Femur (tissue), 1 donor: ENCODE results near the gene GOLGA3.
"Not testable (repeated sequence)": the region's sequence is repeated elsewhere in the genome, so short reads cannot be mapped to it uniquely, and the experiment has no call there.

Experiments used
- DNase-seq: peaks from one replicate; pipeline ENCODE4 v3.0.0-alpha.2; 2017

The GOLGA3 gene

DNA sequence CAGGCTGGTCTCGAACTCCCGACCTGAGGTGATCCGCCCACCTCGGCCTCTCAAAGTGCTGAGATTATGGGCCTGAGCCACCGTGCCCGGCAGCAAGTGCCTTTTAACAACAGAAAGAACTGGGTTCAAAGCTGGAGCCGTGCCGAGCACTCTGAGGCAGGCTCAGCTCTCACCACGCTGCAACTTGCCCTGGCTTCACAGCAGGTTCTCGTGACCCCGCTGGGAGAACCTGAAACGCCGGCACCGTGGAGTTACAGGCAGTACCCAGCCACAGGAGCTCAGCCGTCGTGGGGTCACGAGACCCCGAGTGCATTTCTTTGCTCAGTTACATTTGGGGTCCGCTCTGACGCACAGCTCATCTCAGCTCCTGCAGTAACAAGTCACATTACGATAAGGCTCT, 14.4 kb downstream of the GOLGA3 start:
- no peak for DNase-seq

DNA sequence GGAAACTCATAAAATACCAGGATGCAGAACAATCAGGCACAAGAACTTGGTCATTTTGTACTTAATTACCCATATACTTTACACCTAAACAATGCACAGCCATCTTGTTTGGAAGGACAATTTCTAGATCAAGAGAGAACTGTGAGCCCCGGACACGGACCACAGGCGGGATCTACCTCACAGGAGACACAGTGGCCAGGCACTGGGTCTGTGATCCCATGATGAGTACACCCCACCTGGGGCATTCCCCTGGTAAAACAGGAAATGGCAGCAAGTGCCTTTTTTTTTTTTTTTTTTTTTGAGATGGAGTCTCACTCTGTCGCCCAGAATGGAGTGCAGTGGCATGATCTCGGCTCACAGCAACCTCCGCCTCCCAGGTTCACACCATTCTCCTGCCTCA, 15.2 kb downstream of the GOLGA3 start:
- DNase-seq: no peak

DNA sequence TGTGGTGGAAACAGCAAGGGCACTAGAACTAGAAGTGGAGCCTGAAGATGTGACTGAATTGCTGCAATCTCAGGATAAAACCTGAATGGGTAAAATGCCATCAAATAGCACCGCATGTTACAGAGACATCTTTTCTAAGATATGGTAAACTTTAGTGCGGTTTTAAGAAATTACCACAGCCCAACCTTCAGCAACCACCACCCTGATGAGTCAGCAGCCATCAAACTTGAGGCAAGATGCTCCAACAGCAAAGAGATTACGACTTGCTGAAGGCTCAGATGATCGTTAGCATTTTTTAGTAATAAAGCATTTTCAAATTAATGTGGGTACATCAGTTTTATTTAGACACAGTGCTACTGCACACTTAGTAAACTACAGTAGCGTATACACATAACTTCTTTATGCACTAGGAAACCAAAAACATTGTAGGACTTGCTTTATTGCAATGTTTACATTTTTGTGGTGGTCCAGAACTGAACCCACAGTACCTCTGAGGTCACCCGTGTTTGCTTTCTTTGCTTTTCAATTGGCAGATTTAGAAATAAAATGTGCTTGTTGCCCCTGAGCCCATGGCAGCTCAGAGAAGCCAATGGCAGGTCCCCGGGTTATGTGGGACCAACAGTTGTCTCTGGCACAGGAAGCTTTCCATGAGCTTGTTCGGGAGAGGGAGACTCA, 15.9 kb downstream of the GOLGA3 start:
- no peak for DNase-seq

DNA sequence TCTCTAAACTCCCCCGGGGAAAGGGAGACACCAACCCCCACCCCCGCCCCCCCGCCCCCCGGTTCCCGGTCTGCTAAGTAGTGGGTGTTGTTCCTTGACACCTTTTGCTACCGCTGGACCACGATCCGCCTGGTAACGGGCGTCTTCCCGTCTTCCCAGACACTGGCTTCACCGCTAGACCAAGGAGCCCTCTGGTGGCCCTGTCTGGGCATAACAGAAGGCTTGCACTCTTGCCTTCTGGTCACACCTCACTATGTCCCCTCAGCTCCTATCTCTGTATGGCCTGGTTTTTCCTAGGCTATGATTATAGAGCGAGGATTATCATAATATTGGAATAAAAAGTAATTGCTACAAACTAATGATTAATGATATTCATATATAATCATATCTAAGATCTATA, 19.3 kb downstream of the GOLGA3 start:
- not testable (repeated sequence) for DNase-seq

DNA sequence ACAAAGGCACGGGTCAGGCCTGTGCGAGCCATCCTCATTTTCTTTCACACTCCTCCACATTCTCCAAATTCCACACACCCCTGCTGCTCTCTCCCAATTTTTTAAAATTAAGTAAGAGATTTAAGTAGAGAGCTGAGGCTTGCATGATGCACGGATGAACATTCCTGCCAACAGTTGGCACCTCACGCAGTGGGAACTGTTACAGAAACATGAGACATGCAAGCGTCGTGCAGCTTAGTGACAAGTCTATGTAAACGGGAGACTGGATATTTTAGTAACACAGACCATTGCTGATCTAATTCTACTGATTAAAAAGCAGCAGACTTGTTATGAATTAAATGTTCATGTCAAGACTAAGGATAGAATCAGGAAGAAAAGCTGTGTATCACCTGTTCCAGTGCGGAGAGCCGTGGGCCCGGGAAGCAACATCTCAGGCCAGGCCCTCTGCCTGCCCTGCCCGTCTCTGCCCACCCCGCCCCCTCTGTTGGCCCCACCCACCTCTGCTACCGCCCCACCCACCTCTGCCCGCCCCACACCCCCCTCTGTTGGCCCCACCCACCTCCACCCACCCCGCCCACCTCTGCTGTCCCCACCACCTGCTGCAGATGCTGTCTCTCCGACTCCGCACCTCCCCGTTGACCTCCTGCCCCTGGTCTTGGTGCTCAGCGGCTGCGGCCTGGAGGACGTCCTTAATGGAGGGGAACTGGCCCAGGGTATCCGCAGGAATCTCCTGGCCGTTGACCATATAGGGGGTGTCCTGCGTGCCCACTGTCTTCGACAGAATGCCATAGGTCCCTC, 21.2 kb downstream of the GOLGA3 start:
- no peak for DNase-seq

DNA sequence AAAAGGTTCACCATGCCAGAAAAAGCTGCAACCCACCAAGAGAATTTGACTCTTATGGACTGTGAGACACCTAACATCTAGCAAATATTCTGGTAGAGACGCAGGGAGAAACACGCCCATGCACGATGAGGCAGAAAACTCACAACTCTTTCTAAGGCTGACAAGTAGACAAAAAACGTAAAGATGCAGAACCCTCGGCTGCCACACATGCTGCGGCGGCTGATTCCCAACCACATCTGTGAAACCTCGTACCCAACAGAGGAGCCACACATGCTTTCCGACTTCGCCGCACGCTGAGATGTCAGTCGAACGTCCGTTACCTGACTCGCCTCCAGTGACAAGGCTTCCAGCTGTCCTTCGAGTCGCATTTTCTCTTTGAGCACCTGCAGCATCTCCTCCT, 21.8 kb downstream of the GOLGA3 start:
- DNase-seq: no peak

DNA sequence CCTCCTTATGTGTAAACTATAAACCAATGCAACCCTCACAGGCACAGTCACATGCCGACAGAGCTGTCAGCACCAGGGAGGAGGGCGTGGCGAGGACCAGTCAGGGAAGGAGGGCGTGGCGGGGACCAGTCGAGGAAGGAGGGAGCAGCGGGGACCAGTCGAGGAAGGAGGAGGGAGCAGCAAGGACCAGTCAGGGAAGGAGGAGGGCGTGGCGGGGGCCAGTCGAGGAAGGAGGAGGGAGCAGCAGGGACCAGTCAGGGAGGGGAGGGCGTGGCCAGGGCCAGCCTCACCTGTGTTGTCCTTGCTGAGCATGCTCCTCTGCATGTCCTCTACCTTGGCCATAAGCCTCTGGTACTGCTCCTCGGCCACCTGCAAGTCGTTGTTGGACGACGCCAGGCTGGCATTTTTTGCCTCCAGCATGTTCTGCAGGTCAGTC, 24.2 kb downstream of the GOLGA3 start:
- DNase-seq: no peak

DNA sequence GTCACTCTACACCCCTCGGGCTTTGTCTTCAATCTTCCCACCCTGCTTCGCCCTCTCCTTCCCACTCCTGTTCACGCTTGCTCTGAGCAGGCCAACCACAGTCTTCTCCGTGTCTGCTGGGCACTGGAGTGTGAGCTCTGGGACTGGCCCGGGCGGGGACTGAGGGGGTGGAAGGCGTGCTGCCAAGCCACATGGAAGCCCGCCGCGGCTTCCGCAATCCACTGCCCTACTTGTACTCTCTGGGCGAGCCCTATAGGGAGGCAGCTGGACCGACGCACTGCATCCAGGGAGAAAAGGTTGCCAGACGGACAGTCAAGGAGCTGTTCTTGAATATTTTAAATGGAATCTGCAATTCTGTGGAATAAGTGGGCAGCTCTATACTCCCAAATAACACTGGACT, 24.8 kb downstream of the GOLGA3 start:
- DNase-seq: peak; percentile 46

DNA sequence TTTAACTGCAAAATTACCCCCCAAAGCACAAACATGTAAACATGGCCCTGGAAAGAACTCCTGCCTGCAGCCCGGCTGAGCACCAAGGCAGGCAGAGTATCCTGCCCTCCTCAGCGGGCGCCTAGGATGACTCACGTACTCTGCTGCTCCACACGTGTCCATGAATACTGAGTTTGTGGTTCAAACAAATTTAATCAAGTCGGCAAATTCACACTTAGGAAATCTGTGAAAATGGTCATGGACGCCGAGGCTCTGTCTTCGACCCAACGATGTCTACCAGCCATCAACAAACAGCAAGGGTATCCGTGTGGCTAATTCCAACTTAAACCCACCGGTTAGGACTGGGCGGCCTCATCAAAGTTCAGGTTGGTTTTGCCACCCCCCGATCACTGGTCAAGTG, 25.5 kb downstream of the GOLGA3 start:
- no peak for DNase-seq

DNA sequence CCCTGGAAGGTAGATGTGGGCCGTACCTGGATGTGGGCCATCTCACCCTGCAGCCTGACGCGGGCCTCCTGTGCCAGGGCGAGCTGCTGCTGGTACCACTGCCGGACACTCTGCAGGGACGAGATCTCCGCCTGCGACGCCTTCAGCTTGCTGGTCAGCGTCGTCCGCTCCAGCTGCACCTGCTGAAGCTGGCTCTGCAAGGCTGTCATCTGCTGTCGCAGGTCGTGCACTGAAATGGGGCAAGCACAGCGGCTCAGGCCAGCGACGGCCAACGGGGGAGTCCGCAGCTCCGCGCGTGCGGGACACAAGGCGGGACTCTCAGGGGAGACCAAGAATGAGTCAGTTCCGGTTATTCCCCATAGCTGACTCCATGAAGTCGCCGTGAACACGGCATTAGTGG, 26.9 kb downstream of the GOLGA3 start:
- no peak for DNase-seq

DNA sequence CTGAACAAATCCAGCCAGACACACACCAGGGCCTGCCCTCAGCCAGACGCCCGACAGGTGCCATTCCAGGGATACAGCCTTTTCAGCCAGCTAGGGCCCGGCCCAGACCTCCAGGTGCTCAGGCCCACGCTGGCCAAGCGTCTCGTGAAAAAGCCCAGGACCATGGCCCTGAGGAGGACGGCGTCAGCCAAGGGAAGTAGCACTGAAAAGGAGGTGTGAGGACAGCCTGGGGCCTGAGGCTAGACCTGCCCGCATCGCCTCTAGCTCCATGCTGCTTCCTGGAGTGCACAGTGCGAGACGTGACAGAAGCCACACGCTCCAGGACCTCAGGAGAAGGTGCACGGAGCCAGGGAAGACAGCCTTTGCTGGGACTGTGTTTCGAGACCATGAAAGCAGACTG, 29.8 kb downstream of the GOLGA3 start:
- no peak for DNase-seq

DNA sequence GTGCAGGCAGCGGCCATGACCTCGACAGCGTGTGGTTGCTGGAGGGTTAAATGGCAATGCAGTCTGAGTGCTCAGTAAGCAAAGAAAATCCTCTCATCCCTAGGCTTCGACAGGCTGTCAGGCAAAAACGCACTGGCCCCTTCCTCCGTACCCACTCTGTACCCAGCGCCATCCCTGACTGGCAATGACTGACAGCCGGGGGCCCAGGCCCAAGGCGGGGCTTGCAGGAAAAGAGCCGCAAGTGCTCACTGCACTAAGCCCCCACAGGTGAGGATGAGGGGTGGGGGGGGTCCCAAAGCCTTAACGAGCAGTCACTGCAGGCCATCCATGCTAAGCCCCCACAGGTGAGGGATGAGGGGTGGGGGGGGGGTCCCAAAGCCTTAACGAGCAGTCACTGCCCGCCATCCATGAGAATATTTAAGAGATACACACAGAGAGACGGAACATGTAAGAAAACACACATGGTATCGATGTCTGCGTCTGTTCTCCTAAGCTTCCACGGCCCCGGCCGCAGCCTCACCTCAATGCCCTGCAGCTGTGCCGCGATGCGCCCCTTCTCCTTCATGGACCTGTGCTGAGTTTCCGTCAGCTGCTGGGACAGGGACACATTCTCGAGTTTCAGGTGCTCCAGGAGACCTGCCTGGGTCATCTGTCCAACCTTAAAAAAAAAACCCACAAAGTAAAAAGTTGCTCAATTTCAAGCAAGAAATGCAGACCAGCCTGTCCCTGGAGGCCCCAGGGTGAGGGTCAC, 30.7 kb downstream of the GOLGA3 start:
- DNase-seq: no peak

DNA sequence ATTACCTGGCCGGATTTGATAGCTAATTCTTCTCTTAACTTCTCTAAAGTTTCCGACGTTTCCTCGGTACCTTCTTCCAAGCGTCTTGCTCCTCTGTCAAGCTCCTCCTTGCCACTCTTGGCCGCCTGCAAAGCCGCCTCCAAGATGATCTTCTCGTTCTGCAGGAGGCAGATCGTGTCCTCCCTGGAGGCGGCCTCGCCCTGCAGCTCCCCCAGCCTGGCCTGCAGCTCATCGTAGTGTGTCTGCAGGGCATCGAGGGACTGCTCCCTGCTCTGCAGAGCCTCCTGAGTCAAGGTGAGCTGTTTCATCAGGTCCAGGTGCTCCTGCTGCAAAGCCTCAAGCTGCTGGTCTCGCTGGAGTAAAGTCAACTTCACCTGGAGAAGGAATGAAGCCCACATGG, 32.8 kb downstream of the GOLGA3 start:
- no peak for DNase-seq

DNA sequence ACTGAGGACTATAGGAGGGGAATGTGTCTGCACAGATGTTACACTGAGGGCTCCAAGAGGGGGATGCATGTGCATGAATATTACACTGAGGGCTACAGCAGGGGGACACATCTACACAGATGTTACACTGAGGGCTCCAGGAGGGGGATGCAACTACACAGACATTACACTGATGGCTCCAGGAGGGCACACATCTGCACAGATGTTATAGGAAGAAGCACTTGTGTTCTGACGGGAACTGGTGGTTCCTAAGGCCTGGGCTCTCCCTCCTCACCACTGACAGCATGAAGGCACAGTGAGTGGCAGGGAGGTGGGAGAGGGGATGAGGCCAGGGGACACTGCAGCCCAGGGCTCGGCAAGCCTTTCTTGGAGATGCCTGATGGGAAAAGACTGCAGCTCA, 36.7 kb downstream of the GOLGA3 start:
- DNase-seq: not testable (repeated sequence)

DNA sequence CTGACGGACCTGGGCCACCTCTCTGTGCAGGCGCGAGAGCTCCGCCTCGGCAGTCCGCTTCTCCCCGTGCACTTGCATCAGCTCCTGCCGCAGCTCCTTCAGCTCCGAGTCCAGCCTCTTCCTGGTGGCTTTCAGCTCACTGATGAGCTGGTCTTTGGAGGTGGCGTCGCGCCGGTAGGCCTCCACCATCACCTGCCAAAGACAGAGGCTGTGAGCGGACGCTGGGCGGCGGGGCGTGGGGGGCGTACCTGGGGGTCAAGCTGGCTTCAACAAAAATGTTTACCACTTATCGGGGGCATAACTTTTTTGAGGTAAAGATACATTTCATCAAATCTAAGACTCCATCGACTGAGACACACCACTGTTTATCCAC, 39.6 kb downstream of the GOLGA3 start:
- no peak for DNase-seq

DNA sequence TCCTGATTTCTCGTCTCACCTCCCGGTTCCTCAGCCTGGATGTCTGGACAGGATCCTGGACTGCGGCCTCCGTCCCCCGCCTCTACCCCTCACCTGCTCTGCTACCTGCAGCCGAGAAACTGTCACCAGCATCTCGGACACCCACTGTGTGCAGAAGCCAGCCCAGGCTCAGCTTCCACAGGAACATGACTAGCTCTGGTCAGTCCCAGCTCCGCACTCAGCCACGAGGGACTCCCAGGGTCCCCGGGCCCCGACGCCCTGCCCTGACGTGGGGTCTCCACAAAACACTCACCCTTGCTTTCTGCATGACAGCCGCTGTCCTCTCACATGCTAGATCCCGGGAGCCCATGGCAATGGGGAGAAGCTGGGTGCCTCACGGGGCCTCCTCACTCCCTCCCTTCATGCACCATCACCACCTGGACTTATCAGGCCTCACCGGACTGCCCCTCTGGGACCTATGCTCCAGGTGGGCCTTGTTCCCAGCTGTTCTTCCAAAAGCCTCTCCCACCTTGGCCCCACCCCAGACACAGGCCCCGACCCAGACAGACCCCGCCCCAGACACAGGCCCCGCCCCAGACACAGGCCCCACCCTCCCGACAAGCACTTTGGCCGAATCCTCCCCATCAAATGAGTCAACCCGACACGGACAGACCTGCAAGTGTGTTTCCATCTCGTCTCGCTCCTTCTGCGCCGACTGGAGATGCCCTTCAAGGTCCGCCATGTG, 40.1 kb downstream of the GOLGA3 start:
- DNase-seq: no peak

DNA sequence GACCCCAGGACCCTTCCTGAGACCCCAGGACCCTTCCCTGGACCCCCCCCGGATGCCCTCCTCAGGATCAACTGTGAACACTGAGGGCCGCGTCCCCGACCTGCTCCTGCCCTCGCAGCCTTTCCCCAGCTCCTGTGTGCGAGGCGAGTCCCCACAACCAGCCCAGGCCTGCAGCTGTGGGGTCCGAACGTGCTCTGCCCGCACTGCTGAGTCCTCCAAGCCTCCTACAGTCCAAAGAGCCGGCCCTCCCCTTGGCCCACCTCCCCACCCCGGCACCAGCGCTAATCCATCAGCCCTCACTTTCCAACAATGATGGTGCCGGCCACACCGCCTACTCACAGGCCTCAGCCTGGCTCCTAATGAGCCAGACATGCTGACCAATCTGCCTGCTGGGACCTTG, 40.8 kb downstream of the GOLGA3 start:
- DNase-seq: no peak

DNA sequence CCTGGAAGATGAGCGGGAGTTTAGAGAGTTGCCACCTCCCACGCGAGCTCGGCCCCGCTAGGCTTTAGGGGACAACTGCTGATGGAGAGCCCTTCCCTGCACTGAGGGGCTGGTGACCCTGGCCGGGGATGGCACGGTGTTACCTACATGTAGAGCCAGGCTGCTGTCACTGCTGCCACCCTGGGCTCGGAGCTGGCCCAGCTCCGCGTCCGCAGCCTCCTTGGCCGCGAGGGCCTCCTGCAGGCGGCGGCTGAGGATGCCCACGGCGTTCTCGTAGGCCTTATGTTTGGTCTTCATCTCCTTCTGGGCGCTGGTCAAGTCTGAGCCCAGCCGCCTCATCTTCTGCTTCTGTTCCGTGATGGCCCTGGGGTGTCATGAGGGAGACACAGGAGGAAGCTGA, 42.5 kb downstream of the GOLGA3 start:
- DNase-seq: no peak

DNA sequence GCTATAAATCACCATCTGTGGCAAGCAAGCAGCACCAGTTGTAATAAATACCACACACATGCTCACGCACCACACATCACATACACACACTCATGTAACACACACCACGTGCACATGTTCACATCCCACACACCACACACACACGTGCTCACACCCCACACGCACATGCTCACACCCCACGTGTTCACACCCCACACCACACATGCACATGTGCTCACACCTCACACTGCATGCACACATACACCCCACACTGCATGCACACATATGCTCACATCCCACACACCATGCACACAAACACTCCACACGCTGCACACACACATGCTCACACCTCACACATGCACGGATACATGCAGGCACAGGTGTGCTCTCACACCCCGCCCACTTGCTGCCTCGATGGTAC, 44.1 kb downstream of the GOLGA3 start:
- DNase-seq: no peak

DNA sequence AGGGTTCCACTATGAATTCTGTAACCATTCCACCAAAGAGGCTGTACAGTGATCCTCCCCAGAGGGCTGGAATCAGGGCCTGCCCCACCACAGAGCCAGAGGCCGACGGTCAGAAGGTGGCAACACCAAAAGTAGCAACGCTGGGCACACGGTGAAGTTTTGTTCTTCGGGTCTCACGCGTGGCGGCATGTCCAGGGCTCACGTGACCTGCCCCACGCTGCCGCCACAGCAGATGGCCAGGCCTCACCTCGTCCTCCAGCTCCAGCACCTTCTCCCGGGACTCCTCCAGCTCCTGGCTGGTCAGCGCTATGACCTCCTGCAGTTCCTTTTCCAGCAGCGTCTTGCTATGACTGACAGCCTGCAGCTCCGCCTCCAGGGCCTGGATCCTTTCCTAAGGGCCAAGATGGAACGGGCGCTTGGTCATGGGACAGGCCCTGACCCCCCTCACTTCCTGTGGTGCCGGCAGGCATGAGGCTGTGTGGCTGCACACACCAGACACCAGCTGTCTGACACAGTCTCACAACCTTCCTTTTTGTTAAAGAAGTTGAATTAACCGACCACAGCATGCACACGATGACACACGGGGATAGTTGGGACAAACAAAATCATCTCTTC, 44.6 kb downstream of the GOLGA3 start:
- no peak for DNase-seq

DNA sequence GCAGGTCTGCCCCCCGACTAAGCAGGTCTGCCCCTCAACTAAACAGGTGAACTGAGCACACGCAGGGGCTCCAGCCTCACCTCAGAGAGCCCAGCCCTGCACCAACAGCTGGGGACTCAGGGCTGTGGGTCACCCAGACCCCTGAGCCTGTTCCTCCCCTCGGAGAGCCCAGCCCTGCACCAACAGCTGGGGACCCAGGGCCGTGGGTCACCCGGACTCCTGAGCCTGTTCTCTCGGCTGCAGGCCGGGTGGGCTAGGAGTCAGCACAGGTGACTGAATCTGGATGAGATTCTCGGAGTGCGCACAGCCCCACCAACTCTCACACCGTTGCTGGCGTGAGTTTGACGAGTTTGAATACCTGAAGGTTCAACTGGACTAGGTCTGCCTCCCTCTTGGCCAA, 46.7 kb downstream of the GOLGA3 start:
- no peak for DNase-seq

DNA sequence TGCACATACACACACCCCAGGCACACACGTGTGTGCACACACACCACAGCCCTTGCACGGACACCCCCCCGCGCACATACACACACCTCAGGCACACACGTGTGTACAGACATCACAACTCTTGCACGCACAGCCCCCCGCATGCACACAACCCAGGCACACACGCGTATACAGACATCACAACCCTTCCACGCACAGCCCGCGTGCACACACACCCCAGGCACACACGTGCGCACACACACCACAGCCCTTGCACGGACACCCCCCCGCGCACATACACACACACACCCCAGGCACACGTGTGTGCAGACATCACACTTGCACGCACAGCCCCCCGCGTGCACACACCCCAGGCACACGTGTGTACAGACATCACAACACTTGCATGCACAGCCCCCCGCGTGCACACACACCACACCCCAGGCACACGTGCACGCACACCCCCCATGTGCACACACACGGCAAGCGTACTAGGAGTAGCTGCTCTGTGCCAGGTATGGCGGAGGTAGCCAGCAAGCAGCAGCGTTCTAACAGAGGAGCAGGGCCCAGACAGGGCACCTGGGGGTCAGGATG, 48.8 kb downstream of the GOLGA3 start:
- DNase-seq: no peak

DNA sequence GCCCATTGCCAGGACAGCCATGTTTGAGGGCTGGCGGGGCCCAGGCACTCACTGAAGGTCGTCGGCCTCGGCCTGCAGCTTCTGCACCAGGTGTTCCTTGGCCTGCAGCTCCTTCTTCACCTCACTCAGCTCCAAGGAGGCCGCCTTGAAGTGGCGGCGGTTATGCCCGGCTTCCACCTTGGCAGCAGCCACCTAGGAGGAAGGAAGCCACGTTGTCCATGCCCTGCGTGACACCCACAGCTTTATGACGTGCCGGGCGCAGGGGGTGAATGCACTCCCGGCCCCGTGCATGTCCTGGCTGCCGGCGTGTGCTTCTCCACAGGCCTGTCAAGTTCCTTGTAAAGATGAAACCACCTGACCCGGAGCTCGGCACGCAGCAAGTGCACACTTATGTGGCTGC, 51.1 kb downstream of the GOLGA3 start:
- DNase-seq: no peak
